Nephron progenitor cell (in vitro differentiated cells): Measurements from ENCODE around the gene MAL.

Source experiments
- DNase-seq: peaks from one replicate; pipeline ENCODE4 v3.0.0; 2021
- H3K27ac Mint-ChIP-seq: 2 replicates; pipeline ENCODE4 v1.8.0; 2021; ENCODE audit warnings: mild to moderate bottlenecking, moderate library complexity, mixed read lengths
- H3K27me3 Mint-ChIP-seq: 2 replicates; pipeline ENCODE4 v1.8.0; 2021; ENCODE audit warnings: mild to moderate bottlenecking, low read depth, mixed read lengths; ENCODE audit not compliant: poor library complexity
- H3K36me3 Mint-ChIP-seq: 2 replicates; pipeline ENCODE4 v1.8.0; 2021; ENCODE audit warnings: low read depth, mixed read lengths
- H3K4me1 Mint-ChIP-seq: 2 replicates; pipeline ENCODE4 v1.8.0; 2021; ENCODE audit warnings: mixed read lengths
- H3K4me3 Mint-ChIP-seq: 2 replicates; pipeline ENCODE4 v1.8.0; 2021; ENCODE audit warnings: mild to moderate bottlenecking, moderate library complexity, mixed read lengths
- H3K9me3 Mint-ChIP-seq: 2 replicates; pipeline ENCODE4 v1.8.0; 2021; ENCODE audit warnings: mild to moderate bottlenecking, moderate library complexity, mixed read lengths
- CTCF ChIP-seq: fragments of 200-600 bp; sonication (generic); IDR thresholded peaks from 2 replicates; pipeline ENCODE4 v1.5.0; 2021; ENCODE audit warnings: antibody characterized with exemption

MAL gene

GRCh38 chr2:95043300-95044093 lies 18.0 kb downstream of the MAL start:
- Mint-ChIP-seq H3K27me3 (peaks cover 39% of the 10 kb centered on the region), H3K9me3 (peaks cover 26% of the 10 kb centered on the region), H3K36me3 (no peaks in the 10 kb centered on the region), H3K4me1 (no peaks in the 10 kb centered on the region), H3K4me3 (no peak overlapping the region), H3K27ac (no peak overlapping the region)
- no peak for DNase-seq
- TF ChIP-seq CTCF, result no peak

GRCh38 chr2:95044601-95045000 lies 19.1 kb downstream of the MAL start:
- Mint-ChIP-seq H3K9me3 (peaks cover 15% of the 10 kb centered on the region), H3K36me3 (no peaks in the 10 kb centered on the region), H3K27ac (no peak overlapping the region), H3K27me3 (peaks cover 37% of the 10 kb centered on the region), H3K4me1 (no peaks in the 10 kb centered on the region), H3K4me3 (no peak overlapping the region)
- no peak for TF ChIP-seq CTCF
- DNase-seq, result no peak

GRCh38 chr2:95046371-95047112 lies 21.0 kb downstream of the MAL start:
- no peak for TF ChIP-seq CTCF
- H3K27ac Mint-ChIP-seq, result no peak overlapping the region

GRCh38 chr2:95047629-95048510 lies 22.4 kb downstream of the MAL start:
- no peak overlapping the region for H3K4me3 Mint-ChIP-seq
- H3K9me3 Mint-ChIP-seq, result peaks cover 6% of the 10 kb centered on the region
- H3K27ac Mint-ChIP-seq, result no peak overlapping the region
- peaks cover 37% of the 10 kb centered on the region for H3K27me3 Mint-ChIP-seq
- DNase-seq, result no peak
- H3K36me3 Mint-ChIP-seq, result no peaks in the 10 kb centered on the region
- peaks cover 15% of the 10 kb centered on the region for H3K4me1 Mint-ChIP-seq
- TF ChIP-seq CTCF, result no peak

More at GRCh38 chr2:95046371-95047112, 21.0 kb downstream of the MAL start:
- no peaks in the 10 kb centered on the region for H3K36me3 Mint-ChIP-seq
- DNase-seq, result no peak
- no peak overlapping the region for H3K4me3 Mint-ChIP-seq
- H3K27me3 Mint-ChIP-seq, result peaks cover 34% of the 10 kb centered on the region
- peaks cover 9% of the 10 kb centered on the region for H3K9me3 Mint-ChIP-seq
- peaks cover 7% of the 10 kb centered on the region for H3K4me1 Mint-ChIP-seq

GRCh38 chr2:95048825-95049682 lies 23.5 kb downstream of the MAL start:
- DNase-seq, result no peak
- no peaks in the 10 kb centered on the region for H3K36me3 Mint-ChIP-seq
- TF ChIP-seq CTCF, result no peak
- H3K27ac Mint-ChIP-seq, result no peak overlapping the region
- peaks cover 21% of the 10 kb centered on the region for H3K4me1 Mint-ChIP-seq
- H3K27me3 Mint-ChIP-seq, result peaks cover 38% of the 10 kb centered on the region
- no peak overlapping the region for H3K4me3 Mint-ChIP-seq
- H3K9me3 Mint-ChIP-seq, result peaks cover 6% of the 10 kb centered on the region
